Stimulated activated CD4-positive, alpha-beta T cell treated with anti-CD3 and anti-CD28 coated beads, Interleukin-1b, Interleukin-23, amount 100 ng/mL, for 4 hours (primary cell): Measurements from ENCODE around the gene CDC14B.
"Not testable (repeated sequence)": the region's sequence is repeated elsewhere in the genome, so short reads cannot be mapped to it uniquely, and the experiment has no call there.

ENCODE experiments used
- DNase-seq, 2 donors: peaks; one replicate each; pipeline ENCODE4 v3.0.0-alpha.2; 2020; ENCODE audit warnings: low read depth in 2 of 2

The CDC14B gene

GRCh38 chr9:96626912-96627311 lies 7.3 kb upstream of the CDC14B start:
- no peak for DNase-seq

GRCh38 chr9:96621618-96622017 lies 2.0 kb upstream of the CDC14B start:
- DNase-seq, result no peak

- DNase-seq, result no peak
These were observed 1.2 kb upstream of the CDC14B start for GRCh38 chr9:96620832-96621269.

GRCh38 chr9:96620181-96620514 lies 505 bp upstream of the CDC14B start:
- DNase-seq, result no peak

GRCh38 chr9:96619124-96619465 lies 548 bp downstream of the CDC14B start:
- DNase-seq, result peak in 1 of 2 donors; percentile 12

GRCh38 chr9:96618209-96619123 lies 1.2 kb downstream of the CDC14B start:
- DNase-seq, result peak; percentile 8 to 14

GRCh38 chr9:96617439-96618185 lies 2.0 kb downstream of the CDC14B start:
- no peak for DNase-seq

- no peak for DNase-seq
These were observed 2.7 kb downstream of the CDC14B start for GRCh38 chr9:96616817-96617438.

- no peak for DNase-seq
These were observed 4.2 kb downstream of the CDC14B start for GRCh38 chr9:96615411-96615810.

GRCh38 chr9:96614664-96615063 lies 5.0 kb downstream of the CDC14B start:
- DNase-seq, result not testable (repeated sequence)

- DNase-seq, result no peak
These were observed 6.6 kb downstream of the CDC14B start for GRCh38 chr9:96612966-96613589.

GRCh38 chr9:96612105-96612965 lies 7.3 kb downstream of the CDC14B start:
- DNase-seq, result no peak

GRCh38 chr9:96611302-96611701 lies 8.3 kb downstream of the CDC14B start:
- no peak for DNase-seq

GRCh38 chr9:96609732-96610131 lies 9.9 kb downstream of the CDC14B start:
- DNase-seq, result no peak

- DNase-seq, result no peak
These were observed 11.7 kb downstream of the CDC14B start for GRCh38 chr9:96607971-96608370.

- DNase-seq, result no peak
These were observed 14.3 kb downstream of the CDC14B start for GRCh38 chr9:96605328-96605727.

GRCh38 chr9:96604004-96604319 lies 15.7 kb downstream of the CDC14B start:
- DNase-seq, result no peak

- DNase-seq, result no peak
These were observed 16.2 kb downstream of the CDC14B start for GRCh38 chr9:96603305-96604003.

- no peak for DNase-seq
These were observed 20.3 kb downstream of the CDC14B start for GRCh38 chr9:96599298-96599697.

- DNase-seq, result no peak
These were observed 23.0 kb downstream of the CDC14B start for GRCh38 chr9:96596601-96597111.
